Bronchial epithelial cell (primary cell): ENCODE measurements around the gene PAAF1. TPM values are rescaled to one million over a fixed set of nuclear protein-coding genes. Genes with fewer than 3 reads are reported as not detected.

Source experiments
- DNase-seq: peaks from one replicate; pipeline ENCODE4 v3.0.0-alpha.2; 2010; ENCODE audit warnings: low read depth
- FAIRE-seq: peaks from 2 replicates; lab custom pipeline; 2011; peaks lifted over from hg19 to GRCh38; lab: Jason Lieb, UNC
- H3K27me3 ChIP-seq: 2 replicates; pipeline ENCODE4 v1.5.1; 2011; ENCODE audit warnings: low read length; ENCODE audit not compliant: control insufficient read depth, insufficient read depth
- H3K36me3 ChIP-seq: 2 replicates; pipeline ENCODE4 v1.5.1; 2011; ENCODE audit warnings: low read length; ENCODE audit not compliant: control insufficient read depth, insufficient read depth
- H3K4me3 ChIP-seq: 2 replicates; pipeline ENCODE4 v1.5.1; 2011; ENCODE audit warnings: mild to moderate bottlenecking, low read depth, low read length, control low read depth
- CTCF ChIP-seq: IDR thresholded peaks from 2 replicates; pipeline ENCODE4 v1.5.1; 2011; ENCODE audit warnings: mild to moderate bottlenecking, moderate library complexity, low read length, control low read depth, inconsistent platforms; ENCODE audit not compliant: insufficient read depth, severe bottlenecking
- total RNA-seq: library from RNA; depleted of rRNA; stranded (reverse); fragments of >200 nt; gene quantifications from 2 replicates; pipeline ENCODE4 v1.2.1, GENCODE V29; 2014

PAAF1 gene
- total RNA-seq, 1 donor from 2014 or later = 10.3 TPM

GRCh38 chr11:73969991-73970800 lies 93.4 kb downstream of the PAAF1 start:
- DNase-seq (no peak), FAIRE-seq (no peak)
- no peak overlapping the region for H3K4me3 ChIP-seq
- H3K27me3 ChIP-seq = no peaks in the 10 kb centered on the region
- H3K36me3 ChIP-seq = no peaks in the 10 kb centered on the region
- TF ChIP-seq CTCF = no peak

- FAIRE-seq = no peak
- no peak for DNase-seq
- TF ChIP-seq CTCF = no peak
- Histone ChIP-seq H3K36me3 (no peaks in the 10 kb centered on the region), H3K4me3 (no peak overlapping the region), H3K27me3 (no peaks in the 10 kb centered on the region)
These were observed 94.4 kb downstream of the PAAF1 start for GRCh38 chr11:73971175-73971719.

- no peak for FAIRE-seq
- H3K27me3 ChIP-seq = no peaks in the 10 kb centered on the region
- H3K4me3 ChIP-seq = no peak overlapping the region
- no peak for TF ChIP-seq CTCF
- H3K36me3 ChIP-seq = no peaks in the 10 kb centered on the region
- no peak for DNase-seq
These were observed 95.4 kb downstream of the PAAF1 start for GRCh38 chr11:73972187-73972586.

- no peaks in the 10 kb centered on the region for H3K27me3 ChIP-seq
- FAIRE-seq (no peak), DNase-seq (no peak)
- TF ChIP-seq CTCF = no peak
- no peak overlapping the region for H3K4me3 ChIP-seq
- peaks cover under 1% of the 10 kb centered on the region for H3K36me3 ChIP-seq
These were observed 96.0 kb downstream of the PAAF1 start for GRCh38 chr11:73972620-73973449.

- FAIRE-seq = no peak
- no peak for DNase-seq
- peaks cover 3% of the 10 kb centered on the region for H3K36me3 ChIP-seq
- no peak for TF ChIP-seq CTCF
- H3K27me3 ChIP-seq = no peaks in the 10 kb centered on the region
- no peak overlapping the region for H3K4me3 ChIP-seq
These were observed 98.0 kb downstream of the PAAF1 start for GRCh38 chr11:73974604-73975478.
